ENCODE measurements around the gene SH3BP5. TPM values are rescaled to one million over a fixed set of nuclear protein-coding genes. Genes with fewer than 3 reads are reported as not detected.

Gene SH3BP5
- total RNA-seq, 1 donor from 2014 or later = 6.3 TPM

GRCh38 chr3:15271785-15272381 is 60.5 kb downstream of the SH3BP5 start:
- Histone ChIP-seq H3K27me3 (ENCODE audit: control insufficient read depth, insufficient read depth, low read length) (no peaks in the 10 kb centered on the region), H3K4me3 (ENCODE audit: low read depth, low read length) (no peak overlapping the region), H3K36me3 (ENCODE audit: control insufficient read depth, insufficient read depth, low read length) (no peaks in the 10 kb centered on the region)
- no peak for FAIRE-seq
- no peak for TF ChIP-seq CTCF (IDR thresholded peaks at IDR 0.05; ENCODE audit: insufficient read depth, low read length, severe bottlenecking)
- DNase-seq (ENCODE audit: low read depth) = no peak

- TF ChIP-seq CTCF (IDR thresholded peaks at IDR 0.05; ENCODE audit: insufficient read depth, low read length, severe bottlenecking) = no peak
- H3K4me3 ChIP-seq (ENCODE audit: low read depth, low read length) = no peak overlapping the region
- H3K27me3 ChIP-seq (ENCODE audit: control insufficient read depth, insufficient read depth, low read length) = no peaks in the 10 kb centered on the region
- FAIRE-seq (no peak), DNase-seq (ENCODE audit: low read depth) (no peak)
- H3K36me3 ChIP-seq (ENCODE audit: control insufficient read depth, insufficient read depth, low read length) = no peaks in the 10 kb centered on the region
Measured at GRCh38 chr3:15271030-15271429, 61.4 kb downstream of the SH3BP5 start.

- H3K27me3 ChIP-seq (ENCODE audit: control insufficient read depth, insufficient read depth, low read length) = no peaks in the 10 kb centered on the region
- DNase-seq (ENCODE audit: low read depth) (peak; percentile 94), FAIRE-seq (no peak)
- H3K4me3 ChIP-seq (ENCODE audit: low read depth, low read length) = no peak overlapping the region
- H3K36me3 ChIP-seq (ENCODE audit: control insufficient read depth, insufficient read depth, low read length) = no peaks in the 10 kb centered on the region
- TF ChIP-seq CTCF (IDR thresholded peaks at IDR 0.05; ENCODE audit: insufficient read depth, low read length, severe bottlenecking) = no peak
Measured at GRCh38 chr3:15269091-15269989, 63.0 kb downstream of the SH3BP5 start.

GRCh38 chr3:15268033-15268631 is 64.3 kb downstream of the SH3BP5 start:
- Histone ChIP-seq H3K27me3 (ENCODE audit: control insufficient read depth, insufficient read depth, low read length) (no peaks in the 10 kb centered on the region), H3K4me3 (ENCODE audit: low read depth, low read length) (no peak overlapping the region), H3K36me3 (ENCODE audit: control insufficient read depth, insufficient read depth, low read length) (no peaks in the 10 kb centered on the region)
- DNase-seq (ENCODE audit: low read depth) (peak; percentile 59), FAIRE-seq (no peak)
- TF ChIP-seq CTCF (IDR thresholded peaks at IDR 0.05; ENCODE audit: insufficient read depth, low read length, severe bottlenecking) = peak; percentile 92

GRCh38 chr3:15267502-15267901 is 64.9 kb downstream of the SH3BP5 start:
- H3K27me3 ChIP-seq (ENCODE audit: control insufficient read depth, insufficient read depth, low read length) = no peaks in the 10 kb centered on the region
- no peak overlapping the region for H3K4me3 ChIP-seq (ENCODE audit: low read depth, low read length)
- TF ChIP-seq CTCF (IDR thresholded peaks at IDR 0.05; ENCODE audit: insufficient read depth, low read length, severe bottlenecking) = no peak
- FAIRE-seq (no peak), DNase-seq (ENCODE audit: low read depth) (no peak)
- no peaks in the 10 kb centered on the region for H3K36me3 ChIP-seq (ENCODE audit: control insufficient read depth, insufficient read depth, low read length)
